Measurements from ENCODE around the gene PANX1.

PANX1 gene

DNA sequence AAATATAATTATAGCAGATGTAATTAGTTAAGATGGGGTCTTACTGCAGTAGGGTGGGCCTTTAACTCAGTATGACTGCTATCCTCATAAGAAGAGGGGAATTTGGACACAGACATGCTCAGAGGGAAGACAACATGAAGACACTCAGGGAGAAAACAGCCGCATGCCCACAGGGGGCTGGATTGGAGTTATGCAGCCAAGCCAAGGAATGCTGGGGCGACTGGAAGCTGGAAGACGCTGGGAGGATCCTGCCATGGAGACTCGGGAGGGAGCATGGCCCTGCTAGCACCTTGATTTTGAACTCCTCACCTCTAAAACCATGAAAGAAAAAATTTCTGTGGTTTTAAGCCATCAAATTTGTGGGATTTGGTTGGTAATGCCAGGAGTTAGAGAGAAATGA lies 40.9 kb downstream of the PANX1 start:
- Histone ChIP-seq H3K4me1 (ENCODE audit: insufficient read depth, low read length, poor library complexity, severe bottlenecking) (no peaks in the 10 kb centered on the region), H3K9me2 (replicated peaks; ENCODE audit: low read depth, low read length) (no peaks in the 10 kb centered on the region), H3K27me3 (ENCODE audit: insufficient read depth, low read length, poor library complexity, severe bottlenecking) (no peaks in the 10 kb centered on the region), H3K4me3 (ENCODE audit: low read length, poor library complexity, severe bottlenecking) (no peak overlapping the region), H3K36me3 (ENCODE audit: insufficient read depth, low read length) (no peaks in the 10 kb centered on the region; the same call in 1 of the 2 replicates), H2AFZ (ENCODE audit: low read length) (no peak overlapping the region), H3K9me3 (ENCODE audit: insufficient read depth, low read depth, low read length) (no peaks in the 10 kb centered on the region), H4K20me1 (ENCODE audit: insufficient read depth, low read length, poor library complexity, severe bottlenecking) (peaks cover 27% of the 10 kb centered on the region), H3K9ac (ENCODE audit: low read depth, low read length, poor library complexity, severe bottlenecking) (no peak overlapping the region), H3F3A (ENCODE audit: low read depth) (no peaks in the 10 kb centered on the region), H3K4me2 (ENCODE audit: low read depth, low read length, poor library complexity, severe bottlenecking) (no peak overlapping the region), H3K79me2 (ENCODE audit: insufficient read depth, low read length) (peaks cover 54% of the 10 kb centered on the region; the same call in 1 of the 2 replicates)
- TF ChIP-seq EZH2phosphoT487 (IDR thresholded peaks at IDR 0.05; ENCODE audit: borderline replicate concordance) (no peak), CTCF (conservative IDR thresholded peaks at IDR 0.05; ENCODE audit: low read length) (no peak)

GRCh38 chr11:94169930-94170545 lies 41.4 kb downstream of the PANX1 start:
- H3K9me2 ChIP-seq (replicated peaks; ENCODE audit: low read depth, low read length) = no peaks in the 10 kb centered on the region
- H4K20me1 ChIP-seq (ENCODE audit: insufficient read depth, low read length, poor library complexity, severe bottlenecking) = peaks cover 27% of the 10 kb centered on the region
- H3K79me2 ChIP-seq (ENCODE audit: insufficient read depth, low read length) = peaks cover 53% of the 10 kb centered on the region; the same call in 1 of the 2 replicates
- no peaks in the 10 kb centered on the region for H3K27me3 ChIP-seq (ENCODE audit: insufficient read depth, low read length, poor library complexity, severe bottlenecking)
- H3K4me1 ChIP-seq (ENCODE audit: insufficient read depth, low read length, poor library complexity, severe bottlenecking) = no peaks in the 10 kb centered on the region
- no peak overlapping the region for H3K4me2 ChIP-seq (ENCODE audit: low read depth, low read length, poor library complexity, severe bottlenecking)
- H3F3A ChIP-seq (ENCODE audit: low read depth) = no peaks in the 10 kb centered on the region
- TF ChIP-seq CTCF (conservative IDR thresholded peaks at IDR 0.05; ENCODE audit: low read length) (no peak), EZH2phosphoT487 (IDR thresholded peaks at IDR 0.05; ENCODE audit: borderline replicate concordance) (no peak)
- no peak overlapping the region for H3K4me3 ChIP-seq (ENCODE audit: low read length, poor library complexity, severe bottlenecking)
- H3K9me3 ChIP-seq (ENCODE audit: insufficient read depth, low read depth, low read length) = no peaks in the 10 kb centered on the region
- no peak overlapping the region for H3K9ac ChIP-seq (ENCODE audit: low read depth, low read length, poor library complexity, severe bottlenecking)
- H3K36me3 ChIP-seq (ENCODE audit: insufficient read depth, low read length) = no peaks in the 10 kb centered on the region; the same call in 1 of the 2 replicates
- H2AFZ ChIP-seq (ENCODE audit: low read length) = no peak overlapping the region

DNA sequence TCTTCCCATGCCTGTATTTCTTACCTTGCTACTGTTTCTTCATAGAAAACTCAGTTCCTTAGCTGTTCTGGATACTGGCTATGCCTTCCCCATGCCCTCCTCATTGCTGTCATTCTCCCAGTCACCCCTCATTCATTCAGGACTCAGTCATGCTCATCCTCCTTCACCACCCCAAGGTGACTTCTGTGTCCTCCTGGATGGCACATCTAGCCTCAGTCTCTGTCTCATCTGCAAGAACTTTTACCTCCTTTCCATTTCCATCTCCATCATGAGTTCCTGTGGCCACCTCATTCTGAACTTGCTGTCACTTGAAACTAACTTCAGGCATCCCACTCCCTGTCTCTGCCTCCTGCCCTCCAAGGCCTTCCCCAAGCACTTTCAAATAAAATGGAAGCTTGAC lies 42.3 kb downstream of the PANX1 start:
- no peak overlapping the region for H3K4me2 ChIP-seq (ENCODE audit: low read depth, low read length, poor library complexity, severe bottlenecking)
- no peaks in the 10 kb centered on the region for H3K9me2 ChIP-seq (replicated peaks; ENCODE audit: low read depth, low read length)
- H2AFZ ChIP-seq (ENCODE audit: low read length) = no peak overlapping the region
- H3K9ac ChIP-seq (ENCODE audit: low read depth, low read length, poor library complexity, severe bottlenecking) = no peak overlapping the region
- H3K4me1 ChIP-seq (ENCODE audit: insufficient read depth, low read length, poor library complexity, severe bottlenecking) = no peaks in the 10 kb centered on the region
- H3K36me3 ChIP-seq (ENCODE audit: insufficient read depth, low read length) = no peaks in the 10 kb centered on the region; the same call in 1 of the 2 replicates
- no peaks in the 10 kb centered on the region for H3F3A ChIP-seq (ENCODE audit: low read depth)
- H3K79me2 ChIP-seq (ENCODE audit: insufficient read depth, low read length) = peaks cover 58% of the 10 kb centered on the region; the same call in 1 of the 2 replicates
- no peak for TF ChIP-seq CTCF (conservative IDR thresholded peaks at IDR 0.05; ENCODE audit: low read length)
- TF ChIP-seq EZH2phosphoT487 (IDR thresholded peaks at IDR 0.05; ENCODE audit: borderline replicate concordance) = no peak
- no peak overlapping the region for H3K4me3 ChIP-seq (ENCODE audit: low read length, poor library complexity, severe bottlenecking)
- peaks cover 27% of the 10 kb centered on the region for H4K20me1 ChIP-seq (ENCODE audit: insufficient read depth, low read length, poor library complexity, severe bottlenecking)
- no peaks in the 10 kb centered on the region for H3K9me3 ChIP-seq (ENCODE audit: insufficient read depth, low read depth, low read length)
- no peaks in the 10 kb centered on the region for H3K27me3 ChIP-seq (ENCODE audit: insufficient read depth, low read length, poor library complexity, severe bottlenecking)
